Choroid plexus epithelial cell (primary cell): ENCODE data around the gene APOL2.

Experiments used
- DNase-seq: peaks from one replicate; pipeline ENCODE4 v3.0.0-alpha.2; 2010; ENCODE audit warnings: low read depth
- H3K4me3 ChIP-seq: 2 replicates; pipeline ENCODE4 v1.5.1; 2011; ENCODE audit warnings: low read depth, mild to moderate bottlenecking, control low read depth, low read length, moderate library complexity
- CTCF ChIP-seq: conservative IDR thresholded peaks from 2 replicates; pipeline ENCODE4 v1.5.1; 2011; ENCODE audit warnings: low read depth, mild to moderate bottlenecking, control low read depth, inconsistent platforms, low read length, moderate library complexity

Gene APOL2

GRCh38 chr22:36244522-36245391 is 5.4 kb upstream of the APOL2 start:
- DNase-seq: peak; percentile 44
- no peak for TF ChIP-seq CTCF
- H3K4me3 ChIP-seq: no peak overlapping the region

GRCh38 chr22:36243986-36244385 is 4.7 kb upstream of the APOL2 start:
- no peak for TF ChIP-seq CTCF
- no peak for DNase-seq
- H3K4me3 ChIP-seq: no peak overlapping the region

- DNase-seq: no peak
- TF ChIP-seq CTCF: no peak
- H3K4me3 ChIP-seq: peak overlapping the region; percentile 67
Measured at GRCh38 chr22:36239150-36239400, 252 bp downstream of the APOL2 start.

- H3K4me3 ChIP-seq: peak overlapping the region; percentile 67
- DNase-seq: peak; percentile 48
- no peak for TF ChIP-seq CTCF
Measured at GRCh38 chr22:36238373-36239149, 766 bp downstream of the APOL2 start.

- DNase-seq: peak; percentile 53
- peak overlapping the region; percentile 67 for H3K4me3 ChIP-seq
- no peak for TF ChIP-seq CTCF
Measured at GRCh38 chr22:36237462-36238372, 1.6 kb downstream of the APOL2 start.

- TF ChIP-seq CTCF: no peak
- H3K4me3 ChIP-seq: peak overlapping the region; percentile 67
- no peak for DNase-seq
Measured at GRCh38 chr22:36236388-36237319, 2.7 kb downstream of the APOL2 start.
